HepG2 (cell line): ENCODE data around the gene CDC26. TPM values are rescaled to one million over a fixed set of nuclear protein-coding genes. Genes with fewer than 3 reads are reported as not detected.

ENCODE experiments used
- FOSL1 ChIP-seq: sonication (generic); formaldehyde crosslinking; IDR thresholded peaks from 2 replicates; pipeline ENCODE4 v1.9.0; 2021; ENCODE audit warnings: missing genetic modification reagents, borderline replicate concordance
- HMG20B ChIP-seq: conservative IDR thresholded peaks from 2 replicates; pipeline ENCODE4 v1.6.1; 2016; ENCODE audit warnings: missing genetic modification reagents, missing compliant biosample characterization
- MBNL3 ChIP-seq: fragments of 250-450 bp; sonication (Bioruptor Pico); conservative IDR thresholded peaks from 2 replicates; pipeline ENCODE4 v1.8.0; 2022; ENCODE audit warnings: mild to moderate bottlenecking, inconsistent platforms
- MNT ChIP-seq: fragments of 450-650 bp; IDR thresholded peaks from 2 replicates; pipeline ENCODE4 v1.6.1; 2016
- MTA1 ChIP-seq: sonication (generic); formaldehyde crosslinking; IDR thresholded peaks from 2 replicates; pipeline ENCODE4 v1.4.0; 2020; ENCODE audit warnings: missing genetic modification reagents, mild to moderate bottlenecking, borderline replicate concordance
- MXI1 ChIP-seq: IDR thresholded peaks from 3 replicates; pipeline ENCODE4 v1.6.1; 2012; ENCODE audit warnings: low read depth, low read length, inconsistent platforms, borderline replicate concordance
- NR3C1 ChIP-seq: sonication (generic); formaldehyde crosslinking; IDR thresholded peaks from 2 replicates; pipeline ENCODE4 v1.4.0; 2020; ENCODE audit warnings: missing genetic modification reagents
- SKI ChIP-seq: fragments of 450-650 bp; IDR thresholded peaks from one replicate; pipeline ENCODE4 v1.6.1; 2018; ENCODE audit warnings: mild to moderate bottlenecking; ENCODE audit not compliant: partially characterized antibody
- STAG1 ChIP-seq: sonication (generic); formaldehyde crosslinking; IDR thresholded peaks from 2 replicates; pipeline ENCODE4 v1.4.0; 2020; ENCODE audit warnings: missing genetic modification reagents
- TBX2 ChIP-seq: sonication (generic); formaldehyde crosslinking; IDR thresholded peaks from 2 replicates; pipeline ENCODE4 v1.5.0; 2020; ENCODE audit warnings: missing genetic modification reagents, mild to moderate bottlenecking, borderline replicate concordance
- USF2 ChIP-seq, 2 experiments: sonication (generic) in 1 of 2; formaldehyde crosslinking in 1 of 2; IDR thresholded peaks; 2 replicates each; pipeline versions ENCODE4 v1.5.1 to v1.6.1; 2011 to 2020; ENCODE audit warnings: borderline replicate concordance in 1 of 2, low read depth in 1 of 2, low read length in 1 of 2, mild to moderate bottlenecking in 1 of 2, missing genetic modification reagents in 1 of 2, moderate library complexity in 1 of 2
- ZBTB26 ChIP-seq: IDR thresholded peaks from 2 replicates; pipeline ENCODE4 v1.6.1; 2016; ENCODE audit warnings: missing compliant biosample characterization, missing genetic modification reagents, borderline replicate concordance
- ZBTB3 ChIP-seq: sonication (generic); formaldehyde crosslinking; IDR thresholded peaks from 2 replicates; pipeline ENCODE4 v1.4.0; 2020; ENCODE audit warnings: low read depth, mild to moderate bottlenecking, moderate library complexity, missing genetic modification reagents, borderline replicate concordance
- ZNF101 ChIP-seq: sonication (generic); formaldehyde crosslinking; IDR thresholded peaks from 2 replicates; pipeline ENCODE4 v1.4.0; 2020; ENCODE audit warnings: mild to moderate bottlenecking, low read depth, missing genetic modification reagents, borderline replicate concordance
- ZNF207 ChIP-seq: fragments of 450-650 bp; IDR thresholded peaks from 2 replicates; pipeline ENCODE4 v1.6.1; 2016; ENCODE audit warnings: antibody characterized with exemption, borderline replicate concordance
- ZNF354B ChIP-seq: sonication (generic); formaldehyde crosslinking; IDR thresholded peaks from 2 replicates; pipeline ENCODE4 v1.8.0; 2022; ENCODE audit warnings: mild to moderate bottlenecking, missing genetic modification reagents
- ZNF609 ChIP-seq: sonication (generic); formaldehyde crosslinking; IDR thresholded peaks from 2 replicates; pipeline ENCODE4 v1.4.0; 2020; ENCODE audit warnings: mild to moderate bottlenecking, missing genetic modification reagents, borderline replicate concordance
- ZNF891 ChIP-seq: sonication (generic); formaldehyde crosslinking; IDR thresholded peaks from 2 replicates; pipeline ENCODE4 v1.5.0; 2020; ENCODE audit warnings: mild to moderate bottlenecking, missing genetic modification reagents
- polyA plus RNA-seq, 8 experiments: library from polyadenylated mRNA; depleted of rRNA in 3 of 8; stranded (reverse) in 7 of 8; unstranded in 1 of 8; fragments of >200 nt; fragmentation: Illumina TruSeq in 4 of 8; extraction: Trizol in 4 of 8; gene quantifications; 2 replicates each; pipeline versions ENCODE4 v1.2.1 to v1.2.3, GENCODE V29; 2011 to 2016; ENCODE audit warnings: low read depth in 4 of 8, missing spikeins in 1 of 8, mixed read lengths in 1 of 8; ENCODE audit not compliant: insufficient read depth in 1 of 8
- total RNA-seq, 5 experiments: library from RNA; depleted of rRNA; stranded (reverse); fragments of >200 nt; fragmentation: Illumina TruSeq; extraction: Trizol; gene quantifications; 2 replicates each; pipeline ENCODE4 v1.2.3, GENCODE V29; 2016; ENCODE audit warnings: low read depth in 1 of 5

CDC26 gene
- total and polyA plus RNA-seq, 2 of the 13 experiments (the other 11 are each of a cell fraction or from before 2014, with no cell fraction given) = 26.6 to 57.9 TPM

GRCh38 chr9:113221003-113221799, 54.2 kb downstream of the CDC26 start, which contains the start of the genes FKBP15 and SLC31A1 (continued):
- TF ChIP-seq MNT = peak; percentile 71
- TF ChIP-seq HMG20B (CRISPR knock-in tag) = no peak
- no peak for TF ChIP-seq ZNF207
- TF ChIP-seq TBX2 (CRISPR knock-in tag) = peak; percentile 63
- TF ChIP-seq ZBTB3 (CRISPR knock-in tag) = peak; percentile 61; the same call in 1 of the 2 replicates
- no peak for TF ChIP-seq ZNF101 (CRISPR knock-in tag)
- no peak for TF ChIP-seq NR3C1 (CRISPR knock-in tag)
- TF ChIP-seq ZNF609 = peak; percentile 3; the same call in 1 of the 2 replicates
- TF ChIP-seq ZNF354B = no peak
- TF ChIP-seq MTA1 (CRISPR knock-in tag) = peak; percentile 55
- TF ChIP-seq SKI = peak; percentile 60
- peak; percentile 14; the same call in 1 of the 2 replicates for TF ChIP-seq ZNF891 (CRISPR knock-in tag)
- TF ChIP-seq USF2 (IDR thresholded peaks at IDR 0.05; ENCODE audit: low read depth, low read length) = no peak
- TF ChIP-seq USF2 (CRISPR knock-in tag; IDR thresholded peaks at IDR 0.05; ENCODE audit: borderline replicate concordance) = no peak
- TF ChIP-seq MBNL3 (CRISPR knock-in tag) = no peak
- peak; percentile 85; the same call in 1 of the 2 replicates for TF ChIP-seq ZBTB26 (CRISPR knock-in tag)
- TF ChIP-seq MXI1 = peak; percentile 94; the same call in 2 of the 3 replicates
- TF ChIP-seq FOSL1 (CRISPR knock-in tag) = no peak
- TF ChIP-seq STAG1 (CRISPR knock-in tag) = no peak
